Skin of body (tissue), 2 donors: ENCODE results near the gene NHERF2. TPM values are rescaled to one million over a fixed set of nuclear protein-coding genes. Genes with fewer than 3 reads are reported as not detected.

Source experiments
- DNase-seq: peaks from one replicate; lab custom pipeline; 2025; lab: John Stamatoyannopoulos, UW
- total RNA-seq: library from RNA; depleted of rRNA; stranded (reverse); fragments of >200 nt; gene quantifications from one replicate; pipeline ENCODE4 v1.2.3, GENCODE V29; 2014

The NHERF2 gene
- total RNA-seq, 1 donor from 2014 or later: 20.1 TPM

GRCh38 chr16:2057438-2057837 lies 30.7 kb downstream of the NHERF2 start:
- no peak for DNase-seq

GRCh38 chr16:2058420-2058819 lies 31.7 kb downstream of the NHERF2 start:
- no peak for DNase-seq

- DNase-seq: no peak
Observed at GRCh38 chr16:2058872-2059271, 32.2 kb downstream of the NHERF2 start.

GRCh38 chr16:2060346-2060745 lies 33.6 kb downstream of the NHERF2 start:
- no peak for DNase-seq

GRCh38 chr16:2061023-2061422 lies 34.3 kb downstream of the NHERF2 start:
- no peak for DNase-seq

GRCh38 chr16:2061526-2061925 lies 34.8 kb downstream of the NHERF2 start:
- DNase-seq: no peak

- DNase-seq: no peak
Observed at GRCh38 chr16:2062801-2063200, 36.1 kb downstream of the NHERF2 start.

- DNase-seq: no peak
Observed at GRCh38 chr16:2063861-2064260, 37.2 kb downstream of the NHERF2 start.

- DNase-seq: no peak
Observed at GRCh38 chr16:2064368-2064945, 37.8 kb downstream of the NHERF2 start.

- DNase-seq: no peak
Observed at GRCh38 chr16:2066139-2066538, 39.4 kb downstream of the NHERF2 start.

- DNase-seq: no peak
Observed at GRCh38 chr16:2070576-2071453, 44.1 kb downstream of the NHERF2 start.

GRCh38 chr16:2071454-2072202 lies 44.9 kb downstream of the NHERF2 start:
- no peak for DNase-seq

- no peak for DNase-seq
Observed at GRCh38 chr16:2072926-2073325, 46.2 kb downstream of the NHERF2 start.

GRCh38 chr16:2074071-2074470 lies 47.4 kb downstream of the NHERF2 start:
- no peak for DNase-seq

- DNase-seq: no peak
Observed at GRCh38 chr16:2075631-2076030, 48.9 kb downstream of the NHERF2 start.

- no peak for DNase-seq
Observed at GRCh38 chr16:2076072-2076865, 49.6 kb downstream of the NHERF2 start.

- no peak for DNase-seq
Observed at GRCh38 chr16:2077016-2077415, 50.3 kb downstream of the NHERF2 start.

- no peak for DNase-seq
Observed at GRCh38 chr16:2077696-2078095, 51.0 kb downstream of the NHERF2 start.

- DNase-seq: no peak
Observed at GRCh38 chr16:2078096-2078495, 51.4 kb downstream of the NHERF2 start.

- no peak for DNase-seq
Observed at GRCh38 chr16:2078691-2079090, 52.0 kb downstream of the NHERF2 start.

GRCh38 chr16:2079311-2079800 lies 52.7 kb downstream of the NHERF2 start:
- no peak for DNase-seq
